Hematopoietic multipotent progenitor cell treated with erythropoietin and hydrocortisone succinate and interleukin-3 and kit ligand, for 17 days (in vitro differentiated cells): Measurements from ENCODE around the gene CTBP1.

ENCODE experiments used
- DNase-seq: peaks from one replicate; pipeline ENCODE4 v3.0.0-alpha.2; 2015; ENCODE audit warnings: low spot score

CTBP1 gene

DNA sequence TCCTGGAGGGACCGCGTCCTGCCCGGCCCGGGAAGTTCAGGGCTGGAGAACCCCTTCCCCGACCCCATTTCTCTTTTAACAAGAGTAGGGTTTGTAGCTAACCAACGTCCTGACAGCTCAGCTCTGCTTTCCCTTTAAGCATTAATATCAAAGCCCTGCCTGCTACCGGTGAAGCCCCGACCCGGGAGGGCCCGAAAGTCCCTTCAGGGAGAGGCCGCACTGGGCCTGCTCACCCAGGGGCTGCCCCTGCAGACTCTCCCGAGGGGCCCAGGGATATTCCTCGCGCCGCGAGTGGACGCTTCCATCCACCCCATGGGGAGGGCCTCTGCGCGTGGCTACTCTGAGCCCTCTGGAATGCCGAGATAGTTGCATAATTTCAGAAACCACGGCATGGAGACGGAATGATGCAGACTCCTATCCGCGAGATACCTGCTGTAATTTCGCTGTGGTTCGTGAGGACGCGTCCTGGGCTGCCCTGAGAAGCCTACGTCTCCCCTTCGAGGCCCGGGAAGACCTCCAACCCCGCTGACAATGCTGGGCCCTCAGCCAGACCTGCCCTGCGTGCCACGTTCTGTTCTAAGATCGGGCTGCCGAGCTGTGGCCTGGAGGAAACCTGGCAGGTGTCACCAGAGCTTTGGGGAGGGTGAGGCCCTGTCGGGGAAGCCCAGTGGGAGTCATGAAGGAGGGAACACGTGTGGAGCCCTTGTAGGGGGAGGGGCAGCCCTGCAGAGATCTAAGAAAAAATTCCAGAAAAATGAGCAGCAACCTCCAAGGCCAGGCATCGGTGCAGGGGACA is 999 bp upstream of the CTBP1 start:
- no peak for DNase-seq

DNA sequence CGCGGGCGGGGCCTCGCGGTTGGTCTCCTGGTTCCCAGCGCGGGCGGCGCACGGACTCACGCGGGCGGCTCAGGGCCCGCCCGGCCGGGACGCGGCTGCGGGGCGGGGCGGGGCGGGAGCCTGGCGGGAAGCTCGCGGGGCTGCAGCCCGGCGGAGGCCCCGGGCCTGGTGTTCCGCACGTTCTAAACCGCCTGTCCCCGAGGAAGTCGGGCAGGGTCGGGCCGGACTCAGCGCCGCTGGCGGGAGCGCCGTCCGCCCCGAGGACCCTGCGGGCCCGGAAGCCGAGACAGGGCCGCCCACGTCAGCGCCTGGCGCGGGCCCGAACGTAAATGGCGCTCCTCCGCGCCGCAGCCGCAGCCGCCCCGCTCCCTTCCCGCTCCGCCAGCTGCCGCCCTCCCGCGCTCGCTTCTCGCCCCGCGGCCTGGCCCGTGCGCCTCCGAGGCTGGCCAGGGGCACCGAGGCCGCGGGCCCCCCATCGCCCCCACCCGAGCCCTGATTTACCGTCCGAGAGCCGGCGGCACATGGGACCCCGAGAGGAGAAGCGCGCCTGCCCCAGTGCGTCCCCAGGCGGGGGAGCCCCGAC is 309 bp upstream of the CTBP1 start:
- peak; percentile 85 for DNase-seq

DNA sequence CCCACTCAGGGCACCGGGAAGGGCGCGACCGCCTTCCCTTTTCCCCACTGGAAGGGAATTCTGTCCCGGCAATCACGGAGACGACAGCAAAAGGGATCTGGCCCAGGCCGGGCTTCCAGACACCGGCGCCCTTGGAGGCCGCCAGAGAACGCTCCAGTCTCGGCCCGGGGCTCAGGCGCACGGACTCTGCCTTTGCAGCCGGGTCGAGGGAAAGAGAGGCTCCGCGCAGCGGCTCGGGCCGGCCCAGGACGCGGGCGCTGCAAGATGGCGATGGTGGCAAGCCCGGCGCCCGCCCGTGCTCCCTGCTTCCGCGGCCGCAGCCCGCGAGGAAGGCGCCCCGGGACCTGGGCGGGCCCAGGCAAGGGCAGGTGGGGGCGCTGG is 1.1 kb downstream of the CTBP1 start:
- no peak for DNase-seq

DNA sequence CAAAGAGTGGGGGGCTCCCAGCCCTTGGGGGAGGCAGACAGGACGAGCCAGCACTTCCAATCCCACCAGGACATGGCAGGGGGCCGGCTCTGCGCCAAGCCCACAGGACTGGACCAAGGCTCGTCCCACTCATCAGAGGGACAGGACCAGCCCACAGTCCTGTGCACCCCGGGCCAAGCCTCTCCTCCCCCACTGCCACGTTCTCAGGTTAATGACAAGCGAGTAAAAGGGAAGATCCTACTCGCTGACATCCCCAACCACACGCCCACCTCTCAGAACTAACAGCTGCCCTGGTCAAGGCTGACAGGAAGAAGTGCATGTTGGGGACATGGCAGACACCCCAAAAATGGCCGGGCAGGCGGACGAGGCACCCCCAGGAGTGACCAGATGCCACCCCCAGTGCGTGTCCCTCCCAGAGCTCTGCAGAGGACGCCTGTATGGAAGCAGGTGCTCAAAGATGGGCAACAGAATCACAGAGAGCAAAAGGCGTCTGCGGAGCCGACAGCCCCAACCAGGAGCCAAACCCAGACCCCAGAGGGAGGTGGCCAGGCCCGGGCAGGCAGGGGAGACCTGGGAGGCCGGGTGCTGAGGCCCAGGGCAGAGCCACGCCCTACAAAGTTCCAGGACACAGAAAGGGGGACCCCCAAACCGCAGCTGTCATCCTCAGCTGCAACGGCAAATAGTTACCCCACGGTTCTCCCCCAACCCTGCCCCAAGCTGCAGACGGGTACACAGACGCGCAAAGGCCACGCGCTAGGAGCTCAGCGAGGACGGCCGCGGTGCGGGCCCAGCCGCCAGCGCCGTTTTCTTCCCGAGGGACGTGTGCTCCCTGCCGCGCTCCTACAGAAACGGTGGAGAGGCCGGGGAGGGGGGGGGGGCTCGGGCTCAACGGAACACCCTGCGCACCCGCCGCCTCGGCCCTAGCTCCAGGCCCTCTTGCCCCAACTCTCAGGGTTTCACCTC is 1.7 kb downstream of the CTBP1 start:
- no peak for DNase-seq

DNA sequence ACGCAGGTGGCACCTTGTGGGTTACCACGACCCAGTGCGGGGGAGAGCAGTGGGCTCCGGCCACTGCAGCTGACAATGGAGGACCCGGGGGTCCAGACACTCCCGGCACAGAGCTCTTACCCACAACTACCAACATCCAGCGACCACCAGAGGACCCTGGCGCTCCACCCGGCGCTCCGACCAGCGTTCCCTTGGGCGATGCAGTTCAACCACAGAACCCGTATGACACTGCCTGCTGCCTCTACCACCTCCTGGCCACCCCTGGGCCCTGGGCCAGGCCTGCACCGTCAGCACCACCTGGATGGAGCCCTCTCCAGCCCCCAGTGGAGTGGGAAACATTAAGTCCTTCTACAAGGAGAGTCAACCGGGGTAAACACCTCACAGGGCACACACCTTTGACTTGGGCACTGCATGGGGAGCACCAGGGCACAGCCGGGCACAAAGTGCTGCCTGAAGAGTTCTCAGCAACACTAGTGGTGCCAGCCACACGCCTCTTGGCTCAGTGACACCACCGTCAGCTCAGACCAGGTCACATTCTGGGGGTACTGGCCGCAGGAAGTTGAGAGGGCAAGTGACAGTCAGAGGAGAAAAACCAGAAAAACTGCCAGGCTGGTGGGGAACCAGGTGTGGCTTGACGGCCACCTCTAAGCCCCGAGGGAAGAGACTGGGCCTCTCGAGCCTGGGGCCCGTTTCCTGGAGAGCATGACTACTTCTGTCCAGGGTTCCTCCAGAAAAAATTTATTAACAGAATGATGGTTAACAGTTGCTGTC is 2.6 kb downstream of the CTBP1 start:
- DNase-seq: no peak

DNA sequence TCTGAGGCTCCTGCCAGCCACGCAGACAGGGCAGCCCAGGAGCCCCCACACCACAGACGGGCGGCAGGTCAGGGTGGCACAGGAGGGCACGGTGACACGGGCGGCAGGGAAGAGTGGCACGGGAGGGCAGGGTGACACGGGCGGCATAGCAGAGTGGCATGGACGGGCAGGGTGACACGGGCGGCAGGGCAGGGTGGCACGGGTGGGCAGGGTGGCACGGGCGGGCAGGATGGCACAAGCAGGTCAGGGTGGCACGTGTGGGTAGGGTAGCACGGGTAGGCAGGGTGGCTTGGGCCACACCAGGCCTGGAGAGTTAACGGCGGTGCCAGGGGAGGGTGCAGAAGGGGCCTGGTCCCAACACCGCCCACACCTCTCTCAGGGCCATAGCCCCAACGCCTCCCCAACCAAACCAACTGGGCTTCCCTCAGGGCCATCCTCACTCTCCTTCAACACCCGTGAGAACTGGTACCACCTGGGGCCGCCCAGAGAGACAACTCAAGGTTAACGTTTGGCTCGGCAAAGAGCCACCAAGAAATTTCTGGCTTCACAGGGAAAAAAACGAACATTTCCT is 3.4 kb downstream of the CTBP1 start:
- no peak for DNase-seq

DNA sequence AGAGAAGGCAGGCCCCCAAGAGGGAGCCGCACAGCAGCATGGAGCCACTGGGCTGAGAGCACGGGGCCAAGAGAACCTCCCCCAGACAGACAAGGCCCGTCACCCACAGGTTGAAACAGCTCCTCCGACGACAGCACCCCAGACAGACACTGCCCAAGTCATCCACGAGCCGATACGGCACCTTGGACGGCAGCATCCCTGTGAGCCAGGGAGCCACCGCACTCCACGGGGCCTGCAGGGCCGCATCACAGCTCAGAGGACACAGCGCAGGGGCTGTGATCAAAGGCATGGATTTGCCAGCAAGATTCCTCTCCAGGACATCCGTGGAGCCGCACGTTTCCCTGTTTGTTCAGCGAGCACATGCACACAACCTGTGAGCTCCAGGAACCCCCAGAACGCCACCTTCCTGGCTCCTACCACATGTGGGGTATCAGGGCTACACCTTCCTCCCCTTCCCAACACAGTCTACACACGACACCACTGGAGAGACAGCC is 3.9 kb downstream of the CTBP1 start:
- DNase-seq: no peak

DNA sequence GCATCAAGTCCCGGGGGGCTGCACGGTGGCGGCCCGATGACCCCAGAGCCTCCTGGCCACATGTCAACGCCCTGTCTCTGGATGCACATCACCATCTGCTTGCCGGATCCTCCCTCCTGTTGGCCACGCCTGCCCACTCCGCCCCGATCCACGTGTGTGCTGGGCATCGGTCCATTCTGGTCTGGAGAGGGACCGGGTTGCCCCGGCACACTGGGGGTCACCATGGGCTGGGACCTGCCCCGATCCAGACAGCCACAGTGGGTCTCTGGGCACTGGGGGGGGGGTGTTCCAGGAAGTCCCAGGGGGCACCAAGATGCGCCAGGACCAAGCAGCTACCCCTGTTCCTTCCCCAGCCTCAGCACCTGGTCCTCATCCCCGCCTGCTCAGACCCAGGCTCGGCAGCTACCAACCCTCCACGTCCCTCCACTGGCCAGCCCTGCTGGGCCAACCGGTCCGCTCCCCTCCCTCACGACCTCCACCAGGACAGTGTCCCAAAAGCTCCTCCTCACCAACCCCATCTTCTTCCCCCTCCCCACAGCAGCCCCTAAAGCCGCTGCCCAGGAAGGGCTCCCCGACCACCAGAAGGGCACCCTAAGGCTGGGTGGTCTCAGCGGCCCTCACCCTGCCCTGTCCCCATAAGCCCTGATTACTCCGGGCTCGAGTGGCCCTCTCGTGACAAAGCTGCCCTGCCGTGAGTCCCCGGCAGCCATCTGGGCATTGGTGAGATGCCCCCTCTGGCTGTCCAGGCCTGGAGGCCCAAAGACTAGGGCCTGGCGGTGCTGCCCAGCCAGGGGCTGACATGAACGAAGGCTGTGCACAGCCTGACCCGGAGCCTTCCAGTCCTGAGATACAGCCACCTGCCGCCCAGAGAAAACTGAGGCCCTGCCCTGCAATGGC is 4.6 kb downstream of the CTBP1 start:
- no peak for DNase-seq

- no peak for DNase-seq
Observed at GRCh38 chr4:1243451-1244080, 5.4 kb downstream of the CTBP1 start.

GRCh38 chr4:1242506-1243450 is 6.2 kb downstream of the CTBP1 start:
- no peak for DNase-seq

GRCh38 chr4:1241936-1242505 is 6.9 kb downstream of the CTBP1 start:
- DNase-seq: no peak

- DNase-seq: no peak
Observed at GRCh38 chr4:1241466-1241935, 7.4 kb downstream of the CTBP1 start.

DNA sequence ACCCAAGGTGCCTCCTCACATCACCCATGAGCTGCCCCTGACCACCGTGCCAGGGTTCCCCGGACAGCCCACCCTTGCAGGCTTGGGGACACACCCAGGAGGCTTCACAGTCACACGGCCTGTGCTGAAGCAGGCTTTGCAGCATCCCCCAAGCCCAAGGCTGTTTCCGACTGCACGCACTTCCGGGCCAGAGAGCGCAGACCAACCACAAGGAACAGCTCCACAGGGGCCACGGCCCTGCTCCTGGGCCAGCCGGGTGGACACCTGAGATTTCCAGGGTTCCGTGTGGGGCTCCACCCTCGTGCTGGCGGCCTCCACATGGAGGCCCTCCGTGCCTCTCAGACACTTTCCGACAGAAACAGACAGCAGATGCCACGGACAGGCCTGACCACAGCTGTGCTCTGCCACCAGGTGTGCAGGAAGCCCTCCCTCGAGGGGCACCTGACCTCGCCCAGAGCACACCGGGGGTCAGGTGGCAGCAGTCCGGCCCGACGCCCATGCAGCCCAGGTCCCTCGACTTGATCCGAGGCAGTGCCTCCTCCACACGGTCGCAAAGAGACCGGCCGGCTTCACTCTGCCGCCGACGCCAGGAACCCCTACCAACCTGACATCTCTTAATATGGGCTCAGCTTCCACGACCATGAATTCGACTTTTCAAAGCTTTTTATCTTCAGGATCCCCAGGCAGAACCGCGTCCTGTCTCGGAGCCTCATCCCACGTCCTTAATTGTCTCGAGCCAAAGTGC is 8.0 kb downstream of the CTBP1 start:
- DNase-seq: no peak

GRCh38 chr4:1239950-1240307 is 9.0 kb downstream of the CTBP1 start:
- DNase-seq: no peak

DNA sequence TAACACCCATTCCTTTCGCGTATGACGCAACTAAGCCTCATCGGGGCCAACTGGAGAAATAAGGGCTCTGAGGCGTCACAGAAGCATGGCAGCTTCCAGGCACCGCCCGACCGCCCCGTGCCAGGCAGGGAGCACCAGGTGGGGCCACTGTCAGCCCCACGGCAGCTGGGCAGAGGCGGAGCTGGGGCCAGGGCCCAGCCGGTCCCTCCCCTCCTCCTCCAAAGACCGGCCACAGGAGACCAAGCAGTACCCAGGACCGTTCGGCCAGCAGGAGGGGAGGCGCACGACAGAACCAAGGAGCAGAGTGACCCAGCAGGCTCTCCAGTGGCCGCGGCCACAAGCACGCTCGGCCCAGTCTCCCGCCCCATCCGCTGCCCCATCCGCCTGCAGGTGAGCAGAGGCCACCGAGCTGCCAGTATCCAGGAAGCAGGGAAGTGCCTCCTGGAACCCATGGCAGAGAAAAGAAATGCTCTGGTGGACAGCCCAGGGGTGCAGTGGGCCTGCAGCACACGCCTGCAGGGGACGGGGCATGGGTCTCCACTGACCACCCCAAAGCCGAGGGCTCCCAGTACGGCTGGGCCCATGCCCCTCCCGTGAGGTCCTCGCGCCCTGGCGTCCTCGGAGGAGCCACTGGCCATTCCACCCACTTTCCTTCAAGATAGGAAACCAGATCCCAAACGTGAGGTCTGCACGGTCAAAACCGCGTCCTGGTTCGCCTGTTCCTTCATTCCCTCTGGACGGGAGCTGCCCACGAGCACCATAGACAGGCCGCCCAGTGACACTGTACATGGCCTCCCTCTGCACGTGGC is 9.6 kb downstream of the CTBP1 start:
- DNase-seq: no peak

- DNase-seq: no peak
Observed at GRCh38 chr4:1238676-1239000, 10.3 kb downstream of the CTBP1 start.
